HG03064 (cell line): ENCODE results near the gene ERC1.

ENCODE experiments used
- ATAC-seq: cut with Tn5 transposase; IDR thresholded peaks from one replicate; pipeline ENCODE4 v1.9.1; 2021; ENCODE audit warnings: low read depth; ENCODE audit not compliant: unreplicated experiment

The ERC1 gene

DNA sequence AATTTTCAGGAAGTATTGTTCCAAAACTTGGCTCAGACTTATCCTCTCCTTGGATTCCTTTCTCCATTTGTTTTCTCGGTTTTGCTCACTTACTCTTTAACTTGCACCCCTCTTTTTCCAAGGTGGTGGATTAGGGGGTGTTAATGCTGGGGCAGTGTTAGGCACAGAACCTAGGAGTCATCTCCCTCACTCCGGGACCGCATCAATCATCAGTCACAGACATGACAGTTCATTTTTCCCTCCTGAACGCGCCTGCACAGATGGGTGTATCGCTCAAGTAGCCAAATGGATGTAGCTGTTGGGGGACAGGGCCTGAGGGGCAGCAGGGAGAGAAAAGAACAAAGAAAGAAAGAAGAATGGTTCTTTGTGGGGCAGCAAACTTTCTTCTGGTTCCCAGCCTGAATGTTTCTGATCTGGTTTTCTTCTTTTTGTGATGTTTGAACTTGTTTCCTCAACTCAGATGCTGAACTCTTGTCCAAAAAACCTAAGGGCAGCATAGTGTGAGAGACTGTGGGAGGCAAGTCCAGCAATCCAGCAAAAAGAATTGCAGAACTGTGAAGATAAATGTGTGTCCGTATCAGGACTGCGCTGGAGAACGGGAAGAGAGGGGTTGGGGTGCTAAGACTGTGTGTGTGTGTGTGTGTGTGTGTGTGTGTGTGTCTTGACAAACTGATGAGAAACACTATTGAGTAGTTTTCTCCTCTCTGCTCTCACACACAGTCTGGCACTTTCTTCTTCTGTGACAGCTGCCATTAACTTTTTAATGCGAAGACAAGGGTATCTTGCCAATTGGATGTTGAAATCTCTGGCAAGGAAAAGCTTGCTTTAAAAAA is 472.3 kb downstream of the ERC1 start:
- ATAC-seq = no peak

DNA sequence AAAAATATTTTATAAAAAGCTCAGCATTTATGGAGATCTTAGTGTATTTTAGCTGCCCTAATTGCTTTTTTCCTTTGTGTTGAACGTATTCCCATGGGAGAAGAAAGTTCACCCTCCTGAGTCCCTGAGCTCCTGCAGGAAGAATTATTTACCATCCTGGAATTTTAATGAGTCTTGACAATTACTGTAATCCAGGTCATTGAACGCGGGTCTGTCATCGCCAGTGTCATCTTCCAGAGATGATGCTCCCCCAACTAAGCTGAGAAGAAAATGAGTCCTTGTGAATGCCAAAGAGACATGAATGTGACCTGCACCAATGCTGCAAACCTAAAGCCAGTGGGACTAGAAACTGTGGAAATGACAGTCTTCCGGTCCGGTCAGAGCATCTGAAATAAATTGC is 473.9 kb downstream of the ERC1 start:
- no peak for ATAC-seq

DNA sequence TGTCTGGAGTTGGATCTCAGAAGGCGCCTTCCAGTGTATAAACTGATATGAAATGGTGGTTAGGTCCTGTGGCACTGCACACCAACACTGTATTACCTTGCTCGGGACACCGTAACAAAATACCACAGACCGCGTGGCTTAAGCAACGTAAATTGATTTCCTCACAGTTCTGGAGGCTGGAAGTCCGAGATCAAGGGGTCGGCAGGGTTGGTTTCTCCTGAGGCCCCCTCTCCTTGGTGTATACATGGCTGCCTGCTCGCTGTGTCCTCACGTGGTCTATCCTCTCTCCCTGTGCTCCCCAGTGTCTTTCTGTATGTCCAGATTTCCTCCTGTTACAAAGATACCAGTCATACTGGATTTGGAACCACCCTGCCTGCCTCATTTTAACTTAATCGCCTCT is 475.0 kb downstream of the ERC1 start:
- ATAC-seq = no peak

DNA sequence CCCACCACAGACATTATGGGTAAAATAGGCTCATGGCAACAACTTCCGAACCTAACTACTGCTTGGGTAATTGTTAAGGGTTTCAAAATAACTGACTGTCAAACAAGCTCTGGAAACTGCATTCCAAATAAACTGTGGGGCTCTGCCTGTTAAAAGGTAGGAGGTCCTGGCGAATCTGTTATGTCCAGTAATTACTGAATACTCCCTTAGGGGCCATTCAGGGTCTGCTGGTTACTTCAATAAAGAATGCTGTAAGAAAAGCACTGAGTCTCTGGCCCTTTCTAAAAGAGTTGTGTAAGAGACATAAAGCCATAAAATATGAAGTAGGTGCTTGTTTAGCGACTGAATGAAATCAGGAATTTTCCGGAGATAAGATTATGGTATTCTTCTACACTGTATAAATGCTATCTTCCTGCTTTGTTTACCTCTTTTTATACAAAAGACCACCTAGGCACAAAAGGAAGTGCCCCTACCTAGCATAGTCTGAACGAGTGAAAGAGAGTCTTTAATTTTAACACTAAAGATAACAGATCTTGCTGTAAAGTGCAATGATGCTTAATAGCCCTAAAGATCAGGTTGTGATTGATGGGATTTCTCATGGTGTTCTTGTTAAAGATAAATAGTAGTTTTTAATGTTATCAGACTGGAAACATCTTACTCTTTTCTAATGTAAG is 475.6 kb downstream of the ERC1 start:
- ATAC-seq = no peak

DNA sequence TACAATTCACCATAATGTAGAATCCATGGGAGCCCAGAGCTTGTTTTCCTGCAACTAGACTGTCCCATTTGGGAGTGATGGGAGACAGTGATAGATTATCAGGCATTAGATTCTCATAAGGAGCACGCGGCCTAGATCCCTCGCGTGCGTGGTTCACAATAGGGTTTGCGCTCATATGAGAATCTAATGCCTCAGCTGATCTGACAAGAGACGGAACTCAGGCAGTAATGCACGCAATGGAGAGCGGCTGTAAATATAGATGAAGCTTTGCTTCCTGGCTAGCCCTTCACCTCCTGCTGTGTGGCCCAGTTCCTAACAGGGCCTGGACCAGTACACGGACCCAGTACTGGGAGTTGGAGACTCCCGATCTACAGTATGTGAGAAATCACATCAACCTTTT is 476.7 kb downstream of the ERC1 start:
- no peak for ATAC-seq

DNA sequence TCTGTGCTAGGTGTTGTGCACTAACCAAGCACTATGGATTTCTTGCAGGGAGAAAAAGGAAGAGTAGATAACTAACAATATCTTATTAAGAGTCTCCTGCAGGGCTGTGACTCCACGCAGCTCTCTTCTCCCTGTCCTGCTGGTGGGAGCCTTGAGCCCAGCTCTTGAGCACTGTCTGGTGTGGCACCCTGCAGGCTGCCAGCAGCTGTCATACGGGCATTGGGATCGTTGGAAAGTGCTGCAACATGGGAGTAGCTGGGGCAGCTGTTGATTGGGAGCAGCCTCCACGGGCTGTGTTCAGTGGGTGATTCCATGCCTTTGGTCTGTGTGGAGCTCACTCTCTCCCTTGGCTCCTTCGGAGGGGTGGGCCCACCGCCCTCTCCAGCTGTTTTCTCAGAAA is 478.0 kb downstream of the ERC1 start:
- no peak for ATAC-seq

DNA sequence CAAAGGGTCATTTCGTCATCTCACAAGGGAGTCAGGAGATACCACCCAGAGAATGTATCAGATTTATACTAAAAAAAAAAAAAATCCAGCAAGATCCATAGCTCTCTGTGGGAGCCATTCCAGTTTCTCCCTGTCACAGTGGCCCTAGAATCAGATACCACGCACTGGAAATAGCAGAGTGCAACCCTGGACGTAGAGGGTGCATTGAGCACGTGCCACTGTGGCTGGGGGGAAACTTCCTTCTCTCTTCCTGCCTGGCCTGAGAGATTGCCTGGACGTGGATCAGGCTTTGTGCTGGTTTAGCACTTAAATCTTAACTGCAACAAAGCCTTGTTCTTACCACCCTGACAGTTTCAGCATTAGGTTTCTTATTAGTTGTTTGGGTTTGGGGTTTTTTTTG is 479.0 kb downstream of the ERC1 start:
- ATAC-seq = no peak

DNA sequence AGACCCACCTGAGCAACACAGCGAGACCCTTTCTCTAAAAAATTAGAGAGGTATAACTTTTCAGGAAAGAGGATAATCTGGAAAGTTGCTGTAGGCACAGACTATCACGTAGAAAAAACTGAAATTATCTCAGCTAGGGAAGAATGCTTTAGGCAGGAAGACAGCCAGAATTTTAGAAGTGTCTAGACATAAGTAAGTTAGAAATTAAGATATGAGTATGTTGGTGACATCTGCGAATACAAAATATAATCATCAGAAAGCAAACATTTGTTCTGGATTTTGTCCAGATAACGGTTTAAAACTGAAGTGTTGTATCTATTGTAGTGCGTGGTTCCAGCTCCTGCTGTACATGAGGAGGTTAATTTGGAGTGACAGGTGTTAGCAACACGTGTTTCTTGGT is 480.2 kb downstream of the ERC1 start:
- no peak for ATAC-seq

DNA sequence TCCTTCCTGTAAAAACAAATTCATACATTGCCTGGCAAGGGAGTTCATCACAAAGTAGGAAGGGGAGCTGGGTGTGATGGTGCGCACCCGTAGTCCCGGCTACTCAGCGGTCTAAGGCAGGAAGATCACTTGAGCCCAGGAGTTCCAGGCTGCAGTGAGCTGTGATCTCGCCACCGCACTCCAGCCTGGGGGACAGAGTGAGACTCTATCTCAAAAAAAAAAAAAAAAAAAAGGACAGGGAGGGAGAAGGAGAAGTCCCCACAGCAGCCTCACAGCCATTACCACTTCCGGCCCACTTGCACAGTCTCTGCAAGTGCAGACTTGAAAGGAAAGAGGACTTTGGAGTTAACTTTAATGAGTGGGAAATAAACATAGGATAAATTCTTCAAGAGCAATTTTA is 482.4 kb downstream of the ERC1 start:
- ATAC-seq = no peak

DNA sequence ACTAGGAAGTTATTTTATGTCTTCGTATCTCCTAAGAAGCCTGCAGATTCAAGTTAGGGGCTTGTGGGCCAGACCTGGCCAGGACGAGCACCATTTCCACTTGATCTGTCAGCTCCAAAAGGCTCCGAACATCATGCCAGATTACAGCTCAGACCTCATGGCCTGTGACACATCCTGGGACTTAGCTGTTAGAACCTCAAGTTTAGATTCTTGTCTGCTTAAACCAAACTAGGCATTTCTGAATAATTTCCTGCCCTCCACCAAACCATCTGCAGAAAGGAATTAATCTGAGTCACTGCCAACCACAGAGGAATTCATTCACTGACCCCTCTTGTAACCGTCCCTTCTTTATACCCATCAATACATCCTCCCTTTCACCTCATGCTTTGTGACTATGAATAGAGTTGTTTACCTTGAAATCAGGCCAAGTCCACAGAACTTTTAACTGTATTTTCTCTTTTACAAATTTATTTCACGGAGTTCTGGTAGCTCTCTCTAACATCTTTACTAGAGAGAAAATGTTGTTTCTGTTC is 483.1 kb downstream of the ERC1 start:
- no peak for ATAC-seq

DNA sequence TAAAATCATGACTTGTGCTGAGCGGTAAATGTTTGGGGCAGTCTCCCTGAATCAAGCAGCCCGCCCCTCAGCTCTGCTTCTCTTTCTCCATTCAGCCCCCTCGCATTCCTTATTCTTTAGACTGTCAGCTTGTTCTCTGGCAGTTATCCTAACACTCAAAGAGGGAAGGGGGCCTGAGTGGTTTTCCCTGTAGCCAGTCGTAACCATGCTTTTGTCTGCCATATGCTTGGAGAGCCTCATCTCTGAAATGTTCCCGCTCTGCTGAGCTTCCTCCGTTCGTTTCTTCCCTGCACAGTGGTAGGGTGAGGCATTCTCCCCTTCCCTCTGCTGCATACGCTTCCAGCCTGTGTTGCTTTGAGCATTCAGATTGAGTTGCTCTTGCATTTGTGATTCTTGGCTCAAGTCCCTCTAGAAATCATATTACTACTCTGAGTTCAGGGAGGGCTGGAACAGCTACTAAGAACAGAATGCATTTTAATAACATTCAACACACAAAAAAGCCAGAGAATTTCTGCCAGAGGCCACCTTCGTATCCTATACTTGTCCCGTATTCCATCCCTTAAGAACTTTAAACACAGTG is 483.6 kb downstream of the ERC1 start:
- ATAC-seq = no peak

DNA sequence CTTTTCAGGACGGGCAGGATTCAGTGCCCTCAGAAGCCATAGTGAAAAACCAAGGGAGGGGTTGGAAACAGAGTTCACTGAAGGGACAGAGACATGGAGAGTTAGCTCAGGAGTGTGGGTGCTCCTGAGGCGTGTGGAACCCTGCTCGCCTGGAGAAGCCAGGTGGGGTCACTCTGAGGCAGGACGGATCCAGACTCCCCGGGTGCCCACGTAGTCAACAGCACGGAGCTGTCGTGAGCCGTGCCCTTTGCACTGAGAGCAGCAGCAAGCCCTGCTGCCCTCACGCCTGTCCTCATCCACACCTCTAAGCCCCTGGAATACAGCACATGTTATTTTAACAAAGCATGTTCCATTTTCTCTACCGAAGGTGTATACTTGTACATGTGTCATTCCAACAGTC is 488.6 kb downstream of the ERC1 start:
- no peak for ATAC-seq

DNA sequence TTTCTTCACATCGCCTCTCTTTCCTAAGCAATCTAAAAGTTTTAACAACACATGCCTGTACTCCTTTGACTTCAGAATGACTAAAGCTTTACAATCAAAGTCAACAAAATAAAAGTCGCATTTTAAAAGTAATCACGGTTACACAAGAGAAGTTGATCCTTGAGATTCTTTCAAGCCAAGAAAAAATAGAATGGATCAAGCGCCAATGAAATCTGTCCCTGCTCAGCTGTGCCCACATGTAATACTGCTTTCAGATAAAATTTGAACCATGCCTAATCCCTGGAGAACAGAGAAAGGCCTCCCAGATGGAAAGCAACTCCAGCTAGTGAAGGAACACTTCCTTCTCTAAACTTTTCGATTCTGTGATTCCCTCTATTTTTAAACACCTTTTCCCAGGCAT is 490.3 kb downstream of the ERC1 start:
- no peak for ATAC-seq

DNA sequence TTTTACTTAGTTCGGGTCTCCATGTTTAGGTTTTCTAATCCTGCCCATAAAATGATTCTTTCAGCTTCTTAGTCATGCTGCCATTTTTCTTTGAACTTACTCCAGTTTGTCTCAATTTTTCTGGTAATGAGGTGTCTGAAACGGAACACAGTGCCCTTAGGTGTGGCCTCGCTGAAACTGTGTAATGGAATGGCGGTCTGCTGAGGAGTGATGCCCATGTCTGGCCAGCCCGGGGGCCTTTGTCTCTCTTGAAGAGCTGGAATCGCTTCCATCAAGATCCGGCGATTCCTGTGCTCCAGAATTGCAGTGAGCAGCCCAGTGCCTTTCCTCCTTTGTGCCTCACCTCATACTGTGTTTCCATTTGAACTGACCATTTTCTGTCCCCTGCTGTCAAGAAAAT is 490.9 kb downstream of the ERC1 start:
- ATAC-seq = no peak

DNA sequence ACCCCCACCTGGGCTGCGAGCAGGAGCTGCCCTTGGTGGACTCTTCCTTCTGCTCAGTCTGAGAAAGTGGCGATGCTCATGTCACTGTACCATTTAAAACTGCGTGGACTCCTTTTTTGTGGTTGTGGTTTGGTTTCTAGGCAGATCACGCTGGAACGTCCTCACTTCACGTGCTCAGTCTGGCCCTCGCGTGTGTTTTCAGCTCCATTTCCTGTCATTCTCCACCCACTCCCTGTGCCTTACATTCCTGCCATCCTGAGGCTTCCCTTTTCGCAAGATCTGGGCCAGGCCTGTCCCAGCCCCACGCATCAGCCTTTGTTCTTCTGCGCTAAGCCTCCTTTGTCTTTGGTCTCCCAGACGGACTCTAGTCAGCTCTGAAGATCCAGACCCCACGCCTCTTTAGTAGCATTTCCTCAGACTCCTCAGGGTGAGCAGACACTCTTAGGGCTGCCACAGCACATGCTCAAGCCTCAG is 497.9 kb downstream of the ERC1 start:
- ATAC-seq = no peak

DNA sequence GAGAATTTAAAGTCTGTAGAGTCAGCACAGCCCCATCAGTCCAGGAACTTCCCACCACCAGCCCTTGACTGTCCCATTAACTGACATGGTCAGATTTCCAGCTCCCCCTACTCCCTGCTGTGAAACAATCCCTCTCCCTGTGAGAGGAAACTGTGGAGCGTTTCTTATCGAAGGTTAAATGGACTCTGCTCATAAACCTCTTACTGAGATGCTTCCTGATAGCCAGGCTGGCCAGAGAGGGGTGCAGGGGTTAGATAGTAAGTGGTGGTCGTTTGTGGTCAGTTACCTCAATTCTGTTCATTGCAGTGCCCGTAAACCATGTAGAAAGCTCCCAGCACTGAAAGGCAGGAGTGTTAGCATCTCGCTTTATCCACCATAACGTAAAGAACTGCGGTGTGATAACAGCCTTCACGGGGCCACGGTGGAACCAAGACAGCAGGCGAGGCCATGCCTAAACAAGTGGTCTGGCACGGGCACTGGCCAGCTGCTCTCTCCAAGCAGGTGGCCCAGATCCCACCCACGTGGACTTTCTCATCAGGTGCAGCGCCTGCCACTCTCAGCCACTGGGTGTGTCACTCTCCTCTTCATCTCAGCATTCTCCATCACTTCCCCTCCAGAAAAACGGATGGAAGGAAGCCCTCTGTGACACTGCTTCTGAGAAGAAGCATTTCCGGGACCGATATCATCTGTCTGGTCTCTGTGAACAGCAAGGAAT is 501.1 kb downstream of the ERC1 start:
- ATAC-seq = no peak

DNA sequence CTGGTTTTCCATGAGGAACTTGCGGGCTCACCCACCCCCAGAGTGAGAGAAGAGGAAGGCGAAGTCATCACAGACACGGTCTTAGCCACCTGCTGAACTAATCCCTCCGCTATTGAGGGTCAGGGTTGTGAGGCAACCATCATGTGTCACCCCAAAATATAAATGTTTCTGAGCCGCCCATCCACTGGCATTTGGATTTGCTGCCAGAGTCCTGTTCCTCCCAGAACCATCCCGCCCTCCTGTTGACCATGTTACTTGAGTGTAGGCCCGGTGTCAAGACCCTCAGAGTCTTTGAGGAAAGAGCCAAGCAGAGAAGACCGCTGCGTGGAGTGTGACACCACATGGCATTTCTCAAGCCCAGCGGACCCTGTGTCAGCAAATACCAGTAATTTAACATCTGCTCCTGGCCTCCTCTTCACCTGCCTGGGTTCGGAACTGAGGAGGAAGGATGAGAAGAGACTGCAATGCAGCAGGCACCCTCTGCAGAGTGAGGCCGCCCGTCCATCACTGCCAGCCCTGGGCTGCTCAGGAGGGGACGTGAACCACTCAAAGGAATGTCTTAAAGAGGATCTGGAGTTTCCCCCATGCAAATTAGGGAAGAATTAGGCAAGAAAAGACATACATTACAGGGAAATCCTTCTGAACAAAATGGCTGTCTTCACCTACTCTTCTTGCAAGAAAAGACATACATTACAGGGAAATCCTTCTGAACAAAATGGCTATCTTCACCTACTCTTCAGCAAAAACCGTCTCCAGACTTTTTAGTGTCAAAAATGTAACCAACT is 502.9 kb downstream of the ERC1 start:
- no peak for ATAC-seq

DNA sequence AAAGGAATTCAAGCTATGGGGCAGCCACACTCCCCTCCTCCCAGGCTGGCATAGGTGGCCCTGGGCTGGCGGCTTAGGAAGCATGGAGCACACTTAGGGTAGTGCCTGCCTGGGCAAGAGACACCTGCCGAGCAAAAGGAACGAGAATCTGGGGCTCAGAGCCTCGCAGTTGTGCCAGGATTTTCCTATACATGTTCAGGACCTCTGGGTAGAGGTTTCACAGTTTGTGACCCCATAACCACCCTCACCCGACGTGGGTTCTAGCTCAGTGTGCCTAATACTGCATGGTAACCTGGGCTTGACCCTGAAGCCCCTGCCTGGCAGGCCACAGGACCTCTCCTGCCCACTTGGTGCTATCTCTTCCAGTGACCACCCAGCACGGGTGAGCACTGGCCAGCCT is 503.8 kb downstream of the ERC1 start:
- ATAC-seq = no peak

DNA sequence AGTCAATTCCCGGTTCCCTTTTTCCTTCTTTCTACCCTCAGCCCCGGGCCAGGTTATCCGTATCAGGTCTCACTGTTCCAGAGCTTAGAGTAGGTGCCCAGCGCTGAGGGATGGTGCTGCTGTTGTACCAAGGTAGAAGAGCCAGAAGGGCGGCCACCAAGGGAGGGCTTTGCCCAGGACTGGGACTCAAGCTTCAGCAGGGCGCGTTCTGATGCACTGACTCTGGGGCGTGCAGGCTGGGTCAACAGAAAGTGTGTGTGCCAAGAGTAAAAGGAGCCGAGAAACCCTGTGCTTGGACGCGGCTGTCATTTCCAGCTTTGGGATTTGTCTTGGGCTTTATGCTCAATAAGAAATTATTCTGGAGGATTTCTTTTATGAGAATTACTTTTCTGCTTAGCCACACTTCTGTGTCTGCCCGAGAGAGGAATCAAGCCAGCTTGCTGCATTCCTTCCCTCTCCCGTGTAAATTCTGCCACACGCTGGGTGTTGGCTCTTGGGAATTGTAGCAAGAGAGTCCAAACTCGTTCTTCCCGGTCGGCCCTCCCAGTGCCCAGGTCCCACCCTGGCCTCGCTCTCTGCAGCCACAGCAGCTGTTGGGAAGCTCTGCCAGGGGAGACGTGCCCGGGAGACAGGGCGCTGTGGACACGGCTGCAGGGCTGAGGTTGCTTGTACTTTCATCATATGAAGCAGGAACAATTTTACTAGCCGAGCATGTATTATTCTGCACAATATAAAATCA is 505.3 kb downstream of the ERC1 start:
- no peak for ATAC-seq
